GM23338 (cell line): ENCODE results near the gene CLIC2. TPM values are rescaled to one million over a fixed set of nuclear protein-coding genes. Genes with fewer than 3 reads are reported as not detected.

ENCODE experiments used
- ATAC-seq: fragments of 200-7000 bp; cut with Tn5 transposase; 3 replicates; pipeline ENCODE4 v1.9.1; 2020
- DNase-seq: peaks from one replicate; pipeline ENCODE4 v3.0.0-alpha.2; 2015; ENCODE audit warnings: low spot score
- H2AFZ ChIP-seq: fragments of 200-600 bp; sonication (generic); 2 replicates; pipeline ENCODE4 v1.8.0; 2016; ENCODE audit warnings: antibody characterized with exemption, mild to moderate bottlenecking, moderate library complexity
- H3F3A ChIP-seq: fragments of 200-600 bp; sonication (generic); replicated peaks from 2 replicates; pipeline ENCODE4 v1.8.0; 2017; ENCODE audit warnings: antibody characterized with exemption, mixed run types, low read depth
- H3K27ac ChIP-seq: fragments of 200-600 bp; sonication (generic); 2 replicates; pipeline ENCODE4 v1.6.1; 2016; ENCODE audit warnings: low read depth
- H3K27me3 ChIP-seq: fragments of 200-600 bp; sonication (generic); 2 replicates; pipeline ENCODE4 v1.8.0; 2016; ENCODE audit warnings: mild to moderate bottlenecking, mixed run types, moderate library complexity; ENCODE audit not compliant: insufficient read depth
- H3K36me3 ChIP-seq: fragments of 200-600 bp; sonication (generic); 2 replicates; pipeline ENCODE4 v1.8.0; 2016; ENCODE audit warnings: mild to moderate bottlenecking; ENCODE audit not compliant: insufficient read depth
- H3K4me1 ChIP-seq: fragments of 200-600 bp; sonication (generic); 2 replicates; pipeline ENCODE4 v1.8.0; 2016; ENCODE audit warnings: mild to moderate bottlenecking, moderate library complexity; ENCODE audit not compliant: insufficient read depth
- H3K4me2 ChIP-seq: fragments of 200-600 bp; sonication (generic); 2 replicates; pipeline ENCODE4 v1.7.1; 2017; ENCODE audit warnings: mixed run types
- H3K4me3 ChIP-seq: fragments of 200-600 bp; sonication (generic); 2 replicates; pipeline ENCODE4 v1.6.1; 2016; ENCODE audit warnings: mixed run types
- H3K79me2 ChIP-seq: fragments of 200-600 bp; sonication (generic); replicated peaks from 2 replicates; pipeline ENCODE4 v1.8.0; 2017; ENCODE audit warnings: mild to moderate bottlenecking; ENCODE audit not compliant: insufficient read depth
- H3K9me2 ChIP-seq: fragments of 200-600 bp; sonication (generic); 2 replicates; pipeline ENCODE4 v1.8.0; 2017; ENCODE audit not compliant: insufficient read depth
- H4K20me1 ChIP-seq: fragments of 200-600 bp; sonication (generic); replicated peaks from 2 replicates; pipeline ENCODE4 v1.8.0; 2017; ENCODE audit warnings: mild to moderate bottlenecking; ENCODE audit not compliant: insufficient read depth
- H3K27ac Mint-ChIP-seq: 2 replicates; pipeline ENCODE4 v1.8.0; 2020; ENCODE audit warnings: inconsistent platforms, mild to moderate bottlenecking, moderate library complexity, mixed read lengths
- H3K27me3 Mint-ChIP-seq: 3 replicates; pipeline ENCODE4 v1.8.0; 2022; ENCODE audit warnings: low read depth, mild to moderate bottlenecking, moderate library complexity, mixed read lengths, inconsistent platforms; ENCODE audit not compliant: insufficient read depth, poor library complexity
- H3K36me3 Mint-ChIP-seq: 3 replicates; pipeline ENCODE4 v1.8.0; 2021; ENCODE audit warnings: low read depth, mild to moderate bottlenecking, inconsistent platforms, moderate library complexity, mixed read lengths
- H3K4me1 Mint-ChIP-seq: 3 replicates; pipeline ENCODE4 v1.8.0; 2020; ENCODE audit warnings: mild to moderate bottlenecking, inconsistent platforms, mixed read lengths
- H3K4me3 Mint-ChIP-seq: 3 replicates; pipeline ENCODE4 v1.8.0; 2021; ENCODE audit warnings: moderate library complexity, mild to moderate bottlenecking, inconsistent platforms, mixed read lengths
- H3K9me3 Mint-ChIP-seq: 3 replicates; pipeline ENCODE4 v1.8.0; 2020; ENCODE audit warnings: moderate library complexity, mild to moderate bottlenecking, inconsistent platforms, mixed read lengths
- CTCF ChIP-seq, 2 experiments: fragments of 200-600 bp in 1 of 2; sonication (generic) in 1 of 2; conservative IDR thresholded peaks; 2 replicates each; pipeline versions ENCODE4 v1.5.1 to v1.6.1; 2016 to 2017; ENCODE audit warnings: antibody characterized with exemption in 2 of 2, low read depth in 2 of 2, mild to moderate bottlenecking in 2 of 2, moderate library complexity in 1 of 2
- ETS1 ChIP-seq: IDR thresholded peaks from 2 replicates; pipeline ENCODE4 v1.6.1; 2016; ENCODE audit warnings: antibody characterized with exemption
- EZH2 ChIP-seq: fragments of 200-600 bp; sonication (generic); IDR thresholded peaks from one replicate; pipeline ENCODE4 v1.8.0; 2017; ENCODE audit warnings: antibody characterized with exemption, mild to moderate bottlenecking, low read depth; ENCODE audit not compliant: unreplicated experiment
- STAT1 ChIP-seq: IDR thresholded peaks from one replicate; pipeline ENCODE4 v1.6.1; 2016; ENCODE audit warnings: antibody characterized with exemption; ENCODE audit not compliant: unreplicated experiment
- ZNF114 ChIP-seq: fragments of 250-450 bp; sonication (Bioruptor Pico); IDR thresholded peaks from 2 replicates; pipeline ENCODE4 v1.5.0; 2020; ENCODE audit warnings: mild to moderate bottlenecking, moderate library complexity
- ZNF331 ChIP-seq: fragments of 250-450 bp; sonication (Bioruptor Pico); IDR thresholded peaks from 2 replicates; pipeline ENCODE4 v1.5.0; 2020; ENCODE audit warnings: low read depth, mild to moderate bottlenecking, moderate library complexity
- ZNF462 ChIP-seq: fragments of 250-450 bp; sonication (Bioruptor Pico); IDR thresholded peaks from 2 replicates; pipeline ENCODE4 v1.5.0; 2020; ENCODE audit warnings: mild to moderate bottlenecking, moderate library complexity
- polyA plus RNA-seq: library from polyadenylated mRNA; unstranded; fragments of >200 nt; fragmentation: Nextera tagmentation; extraction: Ambion mirVana; gene quantifications from 2 replicates; pipeline ENCODE4 v1.2.1, GENCODE V29; 2016
- total RNA-seq: library from RNA; depleted of rRNA; stranded (reverse); fragments of >200 nt; shearing (Covaris generic); gene quantifications from 2 replicates; pipeline ENCODE4 v1.2.3, GENCODE V29; 2014

Gene CLIC2
- total and polyA plus RNA-seq, 2 experiments from 2014 or later = 0.56 to 0.61 TPM

- TF ChIP-seq ZNF462 = no peak
- TF ChIP-seq EZH2 = no peak
Observed at GRCh38 chrX:155235891-155236290, 98.5 kb downstream of the CLIC2 start (continued).

GRCh38 chrX:155231163-155231562 is 103.3 kb downstream of the CLIC2 start:
- H3K27ac Mint-ChIP-seq = no peak overlapping the region
- H2AFZ ChIP-seq = no peak overlapping the region
- no peaks in the 10 kb centered on the region for H4K20me1 ChIP-seq
- no peaks in the 10 kb centered on the region for H3K9me3 Mint-ChIP-seq
- no peak overlapping the region for H3K4me3 Mint-ChIP-seq
- H3F3A ChIP-seq = no peaks in the 10 kb centered on the region
- H3K9me2 ChIP-seq = no peaks in the 10 kb centered on the region
- no peak overlapping the region for H3K27ac ChIP-seq
- peaks cover 10% of the 10 kb centered on the region; the same call in 1 of the 2 replicates for H3K36me3 ChIP-seq
- H3K27me3 ChIP-seq = no peaks in the 10 kb centered on the region
- no peak overlapping the region for H3K4me3 ChIP-seq
- H3K36me3 Mint-ChIP-seq = peaks cover 38% of the 10 kb centered on the region; the same call in 2 of the 3 replicates
- DNase-seq (no peak), ATAC-seq (no peak)
- no peak overlapping the region for H3K4me2 ChIP-seq
- H3K4me1 Mint-ChIP-seq = peaks cover 3% of the 10 kb centered on the region; the same call in 1 of the 3 replicates
- no peaks in the 10 kb centered on the region for H3K79me2 ChIP-seq
- no peaks in the 10 kb centered on the region for H3K27me3 Mint-ChIP-seq
- H3K4me1 ChIP-seq = no peaks in the 10 kb centered on the region
- TF ChIP-seq ETS1 = no peak
- TF ChIP-seq CTCF (conservative IDR thresholded peaks at IDR 0.05; ENCODE audit: low read depth in 2 of 2) = no peak
- no peak for TF ChIP-seq ZNF462
- no peak for TF ChIP-seq ZNF331
- TF ChIP-seq ZNF114 (CRISPR knock-in tag) = no peak
- no peak for TF ChIP-seq STAT1
